HepG2 (cell line): ENCODE data around the gene HIPK3. TPM values are rescaled to one million over a fixed set of nuclear protein-coding genes. Genes with fewer than 3 reads are reported as not detected.

ENCODE experiments used
- ATAC-seq: fragments of 200-7000 bp; cut with Tn5 transposase; 3 replicates; pipeline ENCODE4 v1.9.1; 2020; ENCODE audit warnings: mild to moderate bottlenecking, moderate library complexity
- BruUV-seq: library from RNA; stranded (reverse); fragments of 400-500 nt; replicated peaks from 2 replicates; lab custom pipeline; 2021; lab: Mats Ljungman, UMichigan
- CTCF ChIA-PET: fragments of 300-600 bp; formaldehyde crosslinking; extraction: SDS; loops from one replicate; lab custom pipeline; 2021; ENCODE audit warnings: low total read pairs, inconsistent platforms, low intra/inter-chr PET ratio; lab: Yijun Ruan, JAX
- POLR2A ChIA-PET: fragments of 350-600 bp; sonication (Branson Sonifier 250); formaldehyde crosslinking; loops from one replicate; lab custom pipeline; 2020; ENCODE audit warnings: antibody characterized with exemption, inconsistent platforms; lab: Yijun Ruan, JAX
- DNase-seq: peaks from one replicate; pipeline ENCODE4 v3.0.0-alpha.2; 2015; ENCODE audit warnings: low spot score
- FAIRE-seq: peaks from 3 replicates; lab custom pipeline; 2011; peaks lifted over from hg19 to GRCh38; lab: Jason Lieb, UNC
- H2AFZ ChIP-seq: one replicate; pipeline ENCODE4 v1.6.1; 2011; ENCODE audit warnings: low read length, inconsistent platforms
- H3K27ac ChIP-seq: fragments of 300-600 bp; 3 replicates; pipeline ENCODE4 v1.8.0; 2011; ENCODE audit warnings: mixed run types, mild to moderate bottlenecking, mixed read lengths, low read length, inconsistent platforms; ENCODE audit not compliant: insufficient read depth; ENCODE audit errors: extremely low read length
- H3K27me3 ChIP-seq, 2 experiments: fragments of 200-600 bp in 1 of 2; 2 replicates in 1 of 2; 3 replicates in 1 of 2; pipeline versions ENCODE4 v1.6.0 to v1.8.0; 2011; ENCODE audit warnings: low read length in 2 of 2, mild to moderate bottlenecking in 2 of 2, moderate library complexity in 2 of 2, inconsistent platforms in 1 of 2; ENCODE audit not compliant: insufficient read depth in 2 of 2, control insufficient read depth in 1 of 2
- H3K36me3 ChIP-seq, 2 experiments: fragments of 200-600 bp in 1 of 2; replicated peaks in 1 of 2; 2 replicates in 1 of 2; 3 replicates in 1 of 2; pipeline versions ENCODE4 v1.5.1 to v1.8.0; 2011; ENCODE audit warnings: low read length in 2 of 2, inconsistent platforms in 1 of 2; ENCODE audit not compliant: insufficient read depth in 2 of 2, control insufficient read depth in 1 of 2
- H3K4me1 ChIP-seq: 2 replicates; pipeline ENCODE4 v1.5.1; 2012; ENCODE audit warnings: low read length, inconsistent platforms; ENCODE audit not compliant: insufficient read depth
- H3K4me2 ChIP-seq: 2 replicates; pipeline ENCODE4 v1.6.0; 2011; ENCODE audit warnings: low read depth, low read length, inconsistent platforms
- H3K4me3 ChIP-seq, 3 experiments: fragments of 200-600 bp in 1 of 3; sonication (generic), shearing (Covaris generic) in 1 of 3; replicated peaks in 1 of 3; 2 replicates each; pipeline ENCODE4 v1.5.1; 2011 to 2016; ENCODE audit warnings: low read length in 3 of 3, inconsistent platforms in 2 of 3, low read depth in 2 of 3, mild to moderate bottlenecking in 2 of 3, control low read depth in 1 of 3, mixed read lengths in 1 of 3; ENCODE audit not compliant: insufficient read depth in 1 of 3
- H3K79me2 ChIP-seq: one replicate; pipeline ENCODE4 v1.6.1; 2011; ENCODE audit warnings: low read length, inconsistent platforms; ENCODE audit not compliant: insufficient read depth
- H3K9ac ChIP-seq: 2 replicates; pipeline ENCODE4 v1.6.0; 2011; ENCODE audit warnings: mild to moderate bottlenecking, low read depth, low read length, inconsistent platforms; ENCODE audit not compliant: insufficient read depth
- H3K9me3 ChIP-seq: 2 replicates; pipeline ENCODE4 v1.5.1; 2012; ENCODE audit warnings: mild to moderate bottlenecking, low read length
- H4K20me1 ChIP-seq: 2 replicates; pipeline ENCODE4 v1.6.0; 2011; ENCODE audit warnings: inconsistent platforms, mild to moderate bottlenecking, low read length, moderate library complexity; ENCODE audit not compliant: insufficient read depth
- EED ChIP-seq: sonication (generic); formaldehyde crosslinking; IDR thresholded peaks from 2 replicates; pipeline ENCODE4 v1.5.0; 2020; ENCODE audit warnings: mild to moderate bottlenecking, missing genetic modification reagents
- HOMEZ ChIP-seq: IDR thresholded peaks from 2 replicates; pipeline ENCODE4 v1.6.1; 2016; ENCODE audit warnings: low read depth
- KMT2B ChIP-seq: IDR thresholded peaks from 2 replicates; pipeline ENCODE4 v1.6.1; 2016; ENCODE audit warnings: missing genetic modification reagents, missing compliant biosample characterization
- MTERF4 ChIP-seq: sonication (generic); formaldehyde crosslinking; IDR thresholded peaks from 2 replicates; pipeline ENCODE4 v1.8.0; 2023; ENCODE audit warnings: mild to moderate bottlenecking, missing genetic modification reagents
- MYNN ChIP-seq: sonication (generic); formaldehyde crosslinking; IDR thresholded peaks from 2 replicates; pipeline ENCODE4 v1.4.0; 2020; ENCODE audit warnings: mild to moderate bottlenecking, low read depth, missing genetic modification reagents
- MZF1 ChIP-seq: sonication (generic); formaldehyde crosslinking; IDR thresholded peaks from 2 replicates; pipeline ENCODE4 v1.8.1; 2023; ENCODE audit warnings: mild to moderate bottlenecking, missing genetic modification reagents, borderline replicate concordance
- NR2F1 ChIP-seq, 2 experiments: fragments of 450-650 bp in 1 of 2; formaldehyde crosslinking in 1 of 2; IDR thresholded peaks; 2 replicates each; pipeline versions ENCODE4 v1.5.0 to v1.6.1; 2016 to 2020; ENCODE audit warnings: mild to moderate bottlenecking in 1 of 2, missing compliant biosample characterization in 1 of 2, missing genetic modification reagents in 1 of 2, moderate library complexity in 1 of 2
- SRSF9 ChIP-seq: fragments of 200-400 bp; formaldehyde crosslinking; IDR thresholded peaks from 2 replicates; pipeline ENCODE4 v1.6.1; 2018; ENCODE audit warnings: borderline replicate concordance, mild to moderate bottlenecking, low read depth, low read length; ENCODE audit not compliant: insufficient read depth, poor library complexity, severe bottlenecking
- ZFP36L2 ChIP-seq: sonication (generic); formaldehyde crosslinking; IDR thresholded peaks from 2 replicates; pipeline ENCODE4 v1.4.0; 2020; ENCODE audit warnings: missing genetic modification reagents
- ZNF777 ChIP-seq: sonication (generic); formaldehyde crosslinking; IDR thresholded peaks from 2 replicates; pipeline ENCODE4 v1.4.0; 2020; ENCODE audit warnings: missing genetic modification reagents
- WGBS: methylation state at CpG from one replicate; pipeline ENCODE4 v1.1.6; 2017; ENCODE audit warnings: low lambda C conversion rate; 5-methylcytosine and 5-hydroxymethylcytosine counted together
- in situ Hi-C: cut with HindIII; loops from 2 replicates; pipeline ENCODE4 v1.10.0; 2017; ENCODE audit warnings: low pct_unique_long_range_greater_than_20kb; ENCODE audit not compliant: extremely low pct_ligation_motif_present
- intact Hi-C: fragments of 100-400 bp; cut with micrococcal nuclease; formaldehyde crosslinking; loops from one replicate; pipeline ENCODE4 v1.10.0; 2022; ENCODE audit not compliant: unreplicated experiment
- polyA plus RNA-seq, 8 experiments: library from polyadenylated mRNA; depleted of rRNA in 3 of 8; stranded (reverse) in 7 of 8; unstranded in 1 of 8; fragments of >200 nt; fragmentation: Illumina TruSeq in 4 of 8; extraction: Trizol in 4 of 8; gene quantifications; 2 replicates each; pipeline versions ENCODE4 v1.2.1 to v1.2.3, GENCODE V29; 2011 to 2016; ENCODE audit warnings: low read depth in 4 of 8, missing spikeins in 1 of 8, mixed read lengths in 1 of 8; ENCODE audit not compliant: insufficient read depth in 1 of 8
- total RNA-seq, 5 experiments: library from RNA; depleted of rRNA; stranded (reverse); fragments of >200 nt; fragmentation: Illumina TruSeq; extraction: Trizol; gene quantifications; 2 replicates each; pipeline ENCODE4 v1.2.3, GENCODE V29; 2016; ENCODE audit warnings: low read depth in 1 of 5
- TF ChIP-seq, protein P1 (sequence below): IDR thresholded peaks from 2 replicates; pipeline ENCODE4 v1.6.1; 2018; ENCODE audit warnings: missing genetic modification reagents
- TF ChIP-seq, protein P2 (sequence below): sonication (generic); formaldehyde crosslinking; IDR thresholded peaks from 2 replicates; pipeline ENCODE4 v1.4.0; 2020; ENCODE audit warnings: missing genetic modification reagents, borderline replicate concordance

Gene HIPK3
- total and polyA plus RNA-seq, 2 of the 13 experiments (the other 11 are each of a cell fraction or from before 2014, with no cell fraction given): 20.5 to 44.3 TPM

GRCh38 chr11:33387996-33388395, 130.8 kb downstream of the HIPK3 start:
- H3K4me2 ChIP-seq: no peak overlapping the region
- in situ Hi-C loops (no loop called here), intact Hi-C loops (no loop called here)
- H3K27ac ChIP-seq: no peak overlapping the region
- no peak overlapping the region for H2AFZ ChIP-seq
- no peak overlapping the region for H3K4me3 ChIP-seq
- H3K4me1 ChIP-seq: no peaks in the 10 kb centered on the region
- no peaks in the 10 kb centered on the region for H4K20me1 ChIP-seq
- DNase-seq (no peak), ATAC-seq (no peak), FAIRE-seq (no peak)
- ChIA-PET POLR2A (no interaction called here), CTCF (no interaction called here)
- no peaks in the 10 kb centered on the region for H3K36me3 ChIP-seq
- no TSS peak for BruUV-seq
- TF ChIP-seq KMT2B (CRISPR knock-in tag): no peak
- no peak for TF ChIP-seq ZFP36L2
- TF ChIP-seq, protein P1, sequence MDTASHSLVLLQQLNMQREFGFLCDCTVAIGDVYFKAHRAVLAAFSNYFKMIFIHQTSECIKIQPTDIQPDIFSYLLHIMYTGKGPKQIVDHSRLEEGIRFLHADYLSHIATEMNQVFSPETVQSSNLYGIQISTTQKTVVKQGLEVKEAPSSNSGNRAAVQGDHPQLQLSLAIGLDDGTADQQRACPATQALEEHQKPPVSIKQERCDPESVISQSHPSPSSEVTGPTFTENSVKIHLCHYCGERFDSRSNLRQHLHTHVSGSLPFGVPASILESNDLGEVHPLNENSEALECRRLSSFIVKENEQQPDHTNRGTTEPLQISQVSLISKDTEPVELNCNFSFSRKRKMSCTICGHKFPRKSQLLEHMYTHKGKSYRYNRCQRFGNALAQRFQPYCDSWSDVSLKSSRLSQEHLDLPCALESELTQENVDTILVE (CRISPR knock-in tag): no peak
- TF ChIP-seq, protein P2, sequence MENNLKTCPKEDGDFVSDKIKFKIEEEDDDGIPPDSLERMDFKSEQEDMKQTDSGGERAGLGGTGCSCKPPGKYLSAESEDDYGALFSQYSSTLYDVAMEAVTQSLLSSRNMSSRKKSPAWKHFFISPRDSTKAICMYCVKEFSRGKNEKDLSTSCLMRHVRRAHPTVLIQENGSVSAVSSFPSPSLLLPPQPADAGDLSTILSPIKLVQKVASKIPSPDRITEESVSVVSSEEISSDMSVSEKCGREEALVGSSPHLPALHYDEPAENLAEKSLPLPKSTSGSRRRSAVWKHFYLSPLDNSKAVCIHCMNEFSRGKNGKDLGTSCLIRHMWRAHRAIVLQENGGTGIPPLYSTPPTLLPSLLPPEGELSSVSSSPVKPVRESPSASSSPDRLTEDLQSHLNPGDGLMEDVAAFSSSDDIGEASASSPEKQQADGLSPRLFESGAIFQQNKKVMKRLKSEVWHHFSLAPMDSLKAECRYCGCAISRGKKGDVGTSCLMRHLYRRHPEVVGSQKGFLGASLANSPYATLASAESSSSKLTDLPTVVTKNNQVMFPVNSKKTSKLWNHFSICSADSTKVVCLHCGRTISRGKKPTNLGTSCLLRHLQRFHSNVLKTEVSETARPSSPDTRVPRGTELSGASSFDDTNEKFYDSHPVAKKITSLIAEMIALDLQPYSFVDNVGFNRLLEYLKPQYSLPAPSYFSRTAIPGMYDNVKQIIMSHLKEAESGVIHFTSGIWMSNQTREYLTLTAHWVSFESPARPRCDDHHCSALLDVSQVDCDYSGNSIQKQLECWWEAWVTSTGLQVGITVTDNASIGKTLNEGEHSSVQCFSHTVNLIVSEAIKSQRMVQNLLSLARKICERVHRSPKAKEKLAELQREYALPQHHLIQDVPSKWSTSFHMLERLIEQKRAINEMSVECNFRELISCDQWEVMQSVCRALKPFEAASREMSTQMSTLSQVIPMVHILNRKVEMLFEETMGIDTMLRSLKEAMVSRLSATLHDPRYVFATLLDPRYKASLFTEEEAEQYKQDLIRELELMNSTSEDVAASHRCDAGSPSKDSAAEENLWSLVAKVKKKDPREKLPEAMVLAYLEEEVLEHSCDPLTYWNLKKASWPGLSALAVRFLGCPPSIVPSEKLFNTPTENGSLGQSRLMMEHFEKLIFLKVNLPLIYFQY (CRISPR knock-in tag): no peak
- TF ChIP-seq SRSF9: no peak
- TF ChIP-seq HOMEZ (CRISPR knock-in tag): no peak
- no peak for TF ChIP-seq EED (CRISPR knock-in tag)
- TF ChIP-seq MTERF4: no peak
- no peak for TF ChIP-seq MZF1 (CRISPR knock-in tag)
- TF ChIP-seq MYNN: no peak
- TF ChIP-seq NR2F1 (CRISPR knock-in tag; IDR thresholded peaks at IDR 0.05): no peak
- TF ChIP-seq ZNF777 (CRISPR knock-in tag): no peak
- H3K79me2 ChIP-seq: no peaks in the 10 kb centered on the region
- H3K27me3 ChIP-seq: peaks cover 0 to 6% of the 10 kb centered on the region in 2 experiments; a peak in 3 of 5 replicates
- H3K9me3 ChIP-seq: peaks cover 17% of the 10 kb centered on the region
- 35% methylated on average over 5 of the region's 5 CpGs for WGBS
- no peak overlapping the region for H3K9ac ChIP-seq
